DMS153 (cell line): Measurements from ENCODE around the gene ATP8A2.

Experiments
- DNase-seq: peaks from one replicate; lab custom pipeline; 2025; lab: John Stamatoyannopoulos, UW

ATP8A2 gene

GRCh38 chr13:25859528-25859927 is 487.8 kb downstream of the ATP8A2 start:
- DNase-seq = no peak

DNA sequence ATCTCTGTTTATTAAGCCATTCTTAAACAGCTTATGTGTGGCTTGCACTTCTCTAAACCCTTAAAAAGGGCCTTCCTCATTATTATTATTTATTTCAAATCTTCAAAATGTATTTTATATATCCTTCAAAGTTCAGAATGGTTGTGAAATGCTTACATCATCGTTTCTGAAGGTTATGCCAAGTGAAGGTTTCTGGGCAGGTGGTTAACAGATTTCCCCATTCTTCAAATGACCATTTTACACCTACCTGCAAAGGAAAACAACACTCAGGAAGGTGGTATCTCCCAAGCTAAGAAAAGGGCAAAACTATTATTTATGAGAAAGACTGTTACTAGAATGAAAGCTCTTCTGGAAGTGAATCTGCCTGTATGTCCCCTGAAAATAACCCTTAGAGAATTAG is 488.5 kb downstream of the ATP8A2 start:
- no peak for DNase-seq

GRCh38 chr13:25860862-25861261 is 489.1 kb downstream of the ATP8A2 start:
- no peak for DNase-seq

DNA sequence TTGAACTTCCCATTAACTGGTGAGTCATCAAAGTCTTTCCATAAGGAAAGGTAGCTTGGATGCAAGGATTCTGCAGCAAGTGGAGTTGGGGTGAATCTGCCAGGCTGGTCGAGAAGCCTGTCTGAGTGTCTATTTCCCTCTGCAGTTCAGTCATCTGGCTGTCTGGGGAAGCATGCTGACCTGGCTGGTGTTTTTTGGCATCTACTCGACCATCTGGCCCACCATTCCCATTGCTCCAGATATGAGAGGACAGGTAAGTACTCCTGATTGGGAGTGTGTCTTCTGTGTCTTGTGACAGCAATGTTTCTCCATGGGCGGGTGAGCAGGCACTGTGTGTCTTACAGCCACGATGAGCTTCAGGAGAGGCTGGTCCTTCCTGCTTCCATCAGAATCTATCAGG is 490.4 kb downstream of the ATP8A2 start:
- DNase-seq = no peak

GRCh38 chr13:25864116-25864515 is 492.3 kb downstream of the ATP8A2 start:
- DNase-seq = no peak

- DNase-seq = no peak
Observed at GRCh38 chr13:25864936-25865335, 493.2 kb downstream of the ATP8A2 start.

DNA sequence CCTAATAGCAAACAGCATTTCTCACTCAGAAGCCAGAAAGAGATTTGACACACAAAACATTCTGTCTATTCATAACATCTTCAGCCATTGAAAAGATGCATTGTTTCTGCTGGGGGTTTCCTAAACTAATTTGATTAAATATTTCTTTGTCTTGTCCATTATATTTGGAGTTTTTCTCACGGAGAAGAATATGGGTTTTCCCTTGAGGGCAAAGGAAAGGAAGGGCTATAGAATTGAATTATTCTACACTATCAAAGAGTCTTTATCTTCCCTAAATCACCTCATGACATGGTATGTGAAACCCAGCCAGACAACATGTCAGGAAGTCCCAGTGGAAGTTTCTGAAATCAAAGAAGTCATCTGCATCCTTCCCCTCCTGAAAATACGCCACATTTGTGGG is 493.6 kb downstream of the ATP8A2 start:
- no peak for DNase-seq

DNA sequence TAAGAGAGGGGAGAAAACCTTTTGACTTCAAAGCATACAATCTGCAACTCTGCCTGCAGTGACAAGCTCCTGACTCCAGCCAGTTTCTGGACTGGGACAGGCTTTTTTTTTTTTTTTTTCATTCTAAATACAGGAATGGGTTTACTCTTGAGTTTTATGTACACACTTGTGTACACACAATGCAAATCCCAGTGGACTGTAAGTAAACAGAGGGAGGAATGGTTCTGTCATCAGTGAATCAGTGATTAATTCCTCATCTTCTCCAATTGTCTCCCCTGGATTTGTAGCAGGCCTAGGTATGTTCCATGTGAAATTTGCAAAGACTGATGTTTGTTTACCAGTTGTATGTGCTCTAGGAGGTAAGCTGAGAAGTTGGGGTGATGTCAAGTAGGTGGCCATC is 495.3 kb downstream of the ATP8A2 start:
- DNase-seq = peak; percentile 70

DNA sequence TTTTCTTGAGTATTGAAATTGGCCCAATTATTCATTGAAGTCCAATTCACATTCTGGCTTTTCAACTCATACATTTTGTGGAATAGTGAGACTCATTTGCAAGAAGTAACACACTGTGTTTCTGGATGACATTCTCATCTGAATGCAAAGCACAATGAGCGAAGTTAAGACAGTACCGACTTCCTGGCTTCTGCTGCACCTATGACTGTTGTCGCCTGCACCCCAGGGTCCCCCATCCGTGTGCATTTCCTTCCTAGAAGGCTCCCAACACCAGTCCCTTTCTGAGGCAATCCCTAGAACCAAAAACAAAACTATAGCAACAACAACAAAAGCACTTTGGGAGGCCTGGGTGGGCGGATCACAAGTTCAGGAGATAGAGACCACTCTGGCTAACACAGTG is 496.7 kb downstream of the ATP8A2 start:
- DNase-seq = no peak

DNA sequence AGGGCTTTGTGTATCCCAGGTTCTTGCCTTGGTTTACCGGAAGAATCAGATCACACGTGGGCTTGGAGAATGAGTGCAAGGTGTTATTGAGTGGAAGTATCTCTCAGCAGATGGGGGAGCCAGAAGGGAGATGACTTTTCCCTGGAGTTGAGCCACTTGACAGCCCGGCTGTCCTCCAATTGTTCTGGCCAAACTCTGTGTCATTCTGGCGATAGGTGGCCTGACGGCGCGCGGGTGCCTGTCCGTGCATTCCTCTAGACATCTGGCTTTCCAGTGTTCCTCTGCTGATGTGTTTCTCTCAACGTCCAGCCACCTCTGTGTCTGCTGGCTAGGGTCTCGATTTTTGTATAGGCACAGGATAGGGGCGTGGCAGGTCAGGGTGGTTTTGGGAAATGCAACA is 498.2 kb downstream of the ATP8A2 start:
- no peak for DNase-seq

GRCh38 chr13:25871389-25872125 is 499.8 kb downstream of the ATP8A2 start:
- DNase-seq = no peak

DNA sequence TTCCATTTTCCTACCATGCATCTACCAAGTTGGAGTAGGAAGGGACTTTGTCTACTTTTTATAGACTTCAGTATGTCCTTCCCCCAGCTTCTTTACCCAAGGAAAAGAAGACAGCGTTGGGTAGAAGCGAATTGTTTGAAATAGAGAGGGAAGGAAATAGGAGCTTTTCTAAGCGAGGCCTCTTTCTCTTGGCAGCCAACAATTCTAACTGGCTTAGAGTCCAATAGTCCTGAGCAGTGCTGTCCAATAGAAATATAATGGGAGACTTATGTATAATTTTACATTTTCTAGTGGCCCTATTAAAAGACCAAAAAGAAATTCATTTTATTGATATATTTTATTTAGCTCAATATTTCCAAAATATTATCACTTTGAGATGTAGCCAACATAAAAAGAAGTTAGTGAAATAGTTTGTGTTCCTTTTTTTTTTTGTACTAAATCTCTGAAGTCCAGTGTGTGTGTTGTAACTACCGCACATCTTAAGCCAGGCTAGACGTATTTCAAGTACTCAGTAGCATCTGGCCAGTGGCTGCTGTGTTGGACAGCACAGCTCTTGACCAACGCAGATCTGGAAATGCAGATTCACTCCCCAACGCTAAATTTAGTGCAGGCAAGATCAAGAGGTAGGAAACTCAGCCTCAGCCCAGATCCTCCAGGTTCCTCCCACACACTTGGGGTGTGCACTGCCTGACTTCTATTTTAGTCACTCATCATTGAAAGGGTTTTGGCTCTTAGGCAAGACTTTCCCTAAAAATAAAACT is 500.9 kb downstream of the ATP8A2 start:
- no peak for DNase-seq

DNA sequence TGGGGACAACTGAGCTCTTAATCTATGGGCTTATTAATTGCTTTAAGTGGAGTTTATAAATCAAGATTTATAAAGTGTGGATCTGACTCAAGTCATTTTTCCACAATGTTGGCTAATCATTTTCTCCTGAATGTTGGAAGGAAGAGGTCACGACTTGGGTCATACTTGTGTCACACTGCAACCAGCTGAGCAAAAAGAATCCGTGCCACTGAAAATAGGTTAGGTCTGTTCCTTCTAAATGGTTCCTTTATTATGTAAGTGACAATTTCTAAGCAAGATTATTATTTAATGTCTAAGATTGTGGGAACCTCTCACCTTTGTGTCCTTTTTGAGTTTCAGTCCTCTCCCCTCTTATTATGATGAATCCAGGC is 501.5 kb downstream of the ATP8A2 start:
- no peak for DNase-seq

DNA sequence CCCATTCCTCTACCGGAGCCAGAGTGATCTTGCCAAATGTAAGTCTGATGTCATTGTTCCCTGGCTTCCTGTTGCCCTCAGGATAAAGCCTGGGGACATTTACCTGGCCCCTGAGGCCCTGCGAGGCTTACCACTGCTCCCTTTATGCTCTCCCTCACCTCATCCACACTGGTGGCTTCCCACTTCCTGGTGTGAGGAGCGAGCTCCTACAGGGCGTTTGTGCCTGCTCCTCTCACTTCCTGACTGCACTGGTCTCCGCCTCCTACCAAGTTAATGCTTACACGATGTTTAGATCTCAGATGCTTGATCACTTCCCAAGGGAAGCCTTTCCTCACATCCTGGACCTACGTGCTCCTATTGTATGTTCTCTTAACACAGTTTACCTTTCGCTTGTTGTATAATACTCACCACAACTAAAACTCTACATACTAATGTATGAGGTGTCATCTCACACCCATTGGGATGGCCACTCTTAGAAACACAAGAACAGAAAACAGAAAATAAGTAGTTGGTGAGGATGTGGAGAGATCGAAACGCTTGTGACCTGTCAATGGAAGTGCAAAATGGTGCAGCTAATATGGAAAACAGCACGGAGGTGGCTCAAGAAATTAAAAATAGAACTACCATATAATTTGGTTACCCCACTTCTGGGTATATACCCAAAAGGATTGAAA is 502.4 kb downstream of the ATP8A2 start:
- no peak for DNase-seq

DNA sequence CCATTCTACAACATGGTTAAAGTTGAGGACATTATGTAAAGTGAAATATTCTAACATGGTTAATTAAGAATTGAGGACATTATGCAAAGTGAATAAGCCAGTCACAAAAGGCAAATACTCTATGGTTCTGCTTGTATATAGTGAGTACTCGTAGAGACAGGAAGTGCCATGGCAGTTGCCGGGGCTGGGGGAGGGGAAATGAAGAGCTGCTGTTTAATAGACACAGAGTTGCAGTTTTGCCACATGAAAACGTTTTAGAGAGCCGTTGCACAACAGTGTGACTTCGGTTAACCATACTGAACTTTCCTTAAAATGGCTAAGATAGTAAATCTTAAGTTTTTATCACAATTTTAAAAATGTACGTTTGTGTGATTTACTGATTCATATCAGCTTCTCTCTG is 503.1 kb downstream of the ATP8A2 start:
- peak; percentile 23 for DNase-seq

- no peak for DNase-seq
Observed at GRCh38 chr13:25876247-25876646, 504.5 kb downstream of the ATP8A2 start.

DNA sequence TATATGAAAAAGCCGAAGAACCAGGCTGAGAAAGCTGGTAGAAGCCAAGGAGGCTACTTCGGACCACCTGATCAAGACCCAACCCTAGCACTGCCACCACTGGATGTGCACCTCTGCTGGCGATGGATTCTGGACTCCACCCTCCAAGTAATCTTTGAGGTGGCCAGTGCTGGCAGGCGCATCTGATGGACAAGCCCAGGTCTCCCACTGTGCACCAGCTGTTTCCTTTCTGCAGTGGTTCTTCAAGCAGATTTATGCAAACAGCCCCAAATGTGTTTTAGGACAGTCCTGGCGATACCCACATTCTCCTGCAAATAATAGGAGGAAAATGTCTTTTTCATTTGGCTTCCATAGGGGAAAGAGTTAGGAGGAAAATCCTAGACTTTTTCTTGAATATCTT is 507.7 kb downstream of the ATP8A2 start:
- DNase-seq = no peak

DNA sequence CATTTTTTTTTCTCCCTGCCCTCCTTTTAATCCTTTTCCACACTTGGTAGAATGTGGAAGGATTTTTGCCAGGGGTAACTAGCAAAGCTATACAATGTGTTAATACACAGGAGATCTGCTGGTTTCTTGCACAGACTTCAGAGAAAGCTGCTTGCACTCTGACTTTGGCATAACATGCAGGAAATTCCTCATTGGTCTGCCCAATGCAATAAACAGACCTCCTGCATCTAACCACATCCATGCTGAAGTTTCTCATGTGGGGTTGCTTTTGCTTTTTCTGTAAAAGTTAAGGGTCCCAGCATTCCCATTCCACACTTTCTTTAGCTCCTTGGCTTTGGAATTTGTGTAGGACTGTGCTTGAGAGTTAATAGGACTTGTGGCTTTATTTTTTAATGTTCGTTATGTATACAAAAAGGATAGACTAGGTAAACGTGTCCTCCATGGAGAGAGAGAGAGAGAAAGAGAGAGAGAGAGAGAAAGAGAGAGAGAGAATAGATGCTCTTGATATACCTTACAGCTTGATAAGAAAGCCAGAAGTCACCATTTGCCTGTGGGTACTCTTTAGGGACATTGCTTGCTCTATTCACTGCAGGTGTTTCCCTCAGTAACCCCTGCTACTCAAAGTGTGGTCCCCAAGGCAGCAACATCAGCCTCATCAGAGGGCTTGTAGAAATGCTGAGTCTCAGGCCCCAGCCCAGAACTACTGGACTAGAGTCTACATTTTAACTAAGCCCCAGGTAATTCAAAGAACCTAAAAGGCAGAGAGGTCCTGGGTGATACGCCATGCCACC is 509.6 kb downstream of the ATP8A2 start:
- DNase-seq = no peak

DNA sequence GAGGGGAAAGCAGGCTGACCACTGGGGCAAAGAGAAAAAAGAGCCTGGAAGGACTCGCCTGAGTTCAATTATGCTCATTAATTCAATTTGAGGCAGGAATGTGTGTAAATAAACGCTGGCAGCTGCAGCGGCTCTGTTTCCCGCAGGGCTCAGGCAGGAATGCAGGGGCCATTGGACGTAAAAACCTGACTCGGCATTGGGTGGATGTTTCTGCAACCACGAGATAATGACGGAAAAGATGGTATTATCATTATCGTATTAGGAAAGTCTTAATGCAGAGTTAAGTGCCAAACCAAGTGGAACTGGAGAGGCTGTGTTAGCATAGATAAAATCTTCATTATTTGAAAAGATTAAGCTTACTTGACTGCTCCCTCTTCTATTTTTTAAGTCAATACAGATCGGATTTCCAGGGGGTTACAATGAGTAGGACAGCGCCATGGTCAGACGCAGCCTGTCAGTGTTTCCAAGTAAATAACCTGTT is 510.2 kb downstream of the ATP8A2 start:
- peak; percentile 41 for DNase-seq

GRCh38 chr13:25882466-25883357 is 510.9 kb downstream of the ATP8A2 start:
- DNase-seq = no peak

GRCh38 chr13:25885418-25885817 is 513.6 kb downstream of the ATP8A2 start:
- no peak for DNase-seq
